Measurements from ENCODE around the gene GRK2.

GRCh38 chr11:67255353-67255752 is 10.9 kb upstream of the GRK2 start:
- TF ChIP-seq, protein P1, sequence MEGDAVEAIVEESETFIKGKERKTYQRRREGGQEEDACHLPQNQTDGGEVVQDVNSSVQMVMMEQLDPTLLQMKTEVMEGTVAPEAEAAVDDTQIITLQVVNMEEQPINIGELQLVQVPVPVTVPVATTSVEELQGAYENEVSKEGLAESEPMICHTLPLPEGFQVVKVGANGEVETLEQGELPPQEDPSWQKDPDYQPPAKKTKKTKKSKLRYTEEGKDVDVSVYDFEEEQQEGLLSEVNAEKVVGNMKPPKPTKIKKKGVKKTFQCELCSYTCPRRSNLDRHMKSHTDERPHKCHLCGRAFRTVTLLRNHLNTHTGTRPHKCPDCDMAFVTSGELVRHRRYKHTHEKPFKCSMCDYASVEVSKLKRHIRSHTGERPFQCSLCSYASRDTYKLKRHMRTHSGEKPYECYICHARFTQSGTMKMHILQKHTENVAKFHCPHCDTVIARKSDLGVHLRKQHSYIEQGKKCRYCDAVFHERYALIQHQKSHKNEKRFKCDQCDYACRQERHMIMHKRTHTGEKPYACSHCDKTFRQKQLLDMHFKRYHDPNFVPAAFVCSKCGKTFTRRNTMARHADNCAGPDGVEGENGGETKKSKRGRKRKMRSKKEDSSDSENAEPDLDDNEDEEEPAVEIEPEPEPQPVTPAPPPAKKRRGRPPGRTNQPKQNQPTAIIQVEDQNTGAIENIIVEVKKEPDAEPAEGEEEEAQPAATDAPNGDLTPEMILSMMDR (conservative IDR thresholded peaks at IDR 0.05; ENCODE audit: low read depth, low read length): no peak
- no peak for TF ChIP-seq EZH2 (IDR thresholded peaks at IDR 0.05; ENCODE audit: borderline replicate concordance, low read depth, low read length, poor library complexity, severe bottlenecking)

Measured in A673 (cell line).